Measurements from ENCODE around the gene SLC16A12. TPM values are rescaled to one million over a fixed set of nuclear protein-coding genes. Genes with fewer than 3 reads are reported as not detected.

The SLC16A12 gene
- total and polyA plus RNA-seq, 2 of the 13 experiments (the other 11 are each of a cell fraction or from before 2014, with no cell fraction given), result 0.02 TPM; not detected in 1

DNA sequence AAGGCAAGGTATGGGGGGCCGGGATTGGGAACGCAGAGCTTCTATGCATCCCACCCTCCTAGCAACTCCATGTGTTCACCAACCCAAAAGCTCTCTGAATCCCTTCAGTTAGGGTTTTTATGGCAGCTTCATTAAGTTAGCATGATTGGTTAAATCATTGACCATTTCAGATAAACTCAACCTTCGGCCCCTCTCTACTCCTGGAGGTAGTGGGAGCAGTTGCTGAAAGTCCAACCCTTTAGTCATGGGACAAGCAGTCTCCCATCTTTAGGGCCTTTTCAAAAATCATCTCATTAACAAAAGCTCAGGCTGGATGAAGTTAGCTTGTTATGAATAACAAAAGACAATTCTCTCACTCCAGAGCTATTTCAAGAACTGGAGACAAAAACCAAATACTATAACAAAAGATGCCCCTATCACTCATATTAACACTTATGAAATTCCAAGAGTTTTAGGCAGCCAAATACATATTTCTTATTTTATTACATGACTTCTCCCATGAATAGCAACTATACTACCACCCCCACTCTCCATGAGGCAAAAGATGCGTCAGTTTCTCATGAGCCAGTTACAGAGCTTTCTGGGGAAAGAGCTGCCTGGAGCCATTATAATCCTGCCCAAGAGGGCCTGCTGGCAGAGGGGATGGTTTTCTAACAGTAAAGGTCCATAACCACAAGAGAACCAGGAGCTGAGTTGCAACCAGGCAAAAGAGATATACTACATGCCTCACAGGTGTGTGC is 44.6 kb downstream of the SLC16A12 start:
- ChIA-PET POLR2A (no interaction called here), CTCF (ENCODE audit: low intra/inter-chr PET ratio, low total read pairs) (no interaction called here)
- BruUV-seq (replicated peaks), result no TSS peak
- Histone ChIP-seq H3K79me2 (ENCODE audit: insufficient read depth, low read length) (no peaks in the 10 kb centered on the region), H3K36me3 (replicated peaks in 1 of 2; ENCODE audit: control insufficient read depth in 1 of 2, insufficient read depth in 2 of 2, low read length in 2 of 2) (no peaks in the 10 kb centered on the region), H3K27ac (ENCODE audit: extremely low read length, insufficient read depth, low read length) (no peak overlapping the region), H3K4me3 (replicated peaks in 1 of 3; ENCODE audit: insufficient read depth in 1 of 3, low read depth in 2 of 3, low read length in 3 of 3) (no peak overlapping the region), H3K4me2 (ENCODE audit: low read depth, low read length) (no peak overlapping the region), H2AFZ (ENCODE audit: low read length) (no peak overlapping the region), H3K9me3 (ENCODE audit: low read length) (no peaks in the 10 kb centered on the region), H4K20me1 (ENCODE audit: insufficient read depth, low read length) (no peaks in the 10 kb centered on the region), H3K9ac (ENCODE audit: insufficient read depth, low read depth, low read length) (no peak overlapping the region), H3K27me3 (ENCODE audit: control insufficient read depth in 1 of 2, insufficient read depth in 2 of 2, low read length in 2 of 2) (no peaks in the 10 kb centered on the region), H3K4me1 (ENCODE audit: insufficient read depth, low read length) (no peaks in the 10 kb centered on the region)
- in situ Hi-C loops (cut with HindIII; ENCODE audit: extremely low pct_ligation_motif_present, low pct_unique_long_range_greater_than_20kb), result no loop called here
- no peak for FAIRE-seq
- no peak for ATAC-seq
- DNase-seq (ENCODE audit: low spot score), result no peak
- intact Hi-C loops (cut with micrococcal nuclease; ENCODE audit: unreplicated experiment), result no loop called here
- WGBS (ENCODE audit: low lambda C conversion rate), result 52% methylated on average over 4 of the region's 4 CpGs
- TF ChIP-seq, protein P1, sequence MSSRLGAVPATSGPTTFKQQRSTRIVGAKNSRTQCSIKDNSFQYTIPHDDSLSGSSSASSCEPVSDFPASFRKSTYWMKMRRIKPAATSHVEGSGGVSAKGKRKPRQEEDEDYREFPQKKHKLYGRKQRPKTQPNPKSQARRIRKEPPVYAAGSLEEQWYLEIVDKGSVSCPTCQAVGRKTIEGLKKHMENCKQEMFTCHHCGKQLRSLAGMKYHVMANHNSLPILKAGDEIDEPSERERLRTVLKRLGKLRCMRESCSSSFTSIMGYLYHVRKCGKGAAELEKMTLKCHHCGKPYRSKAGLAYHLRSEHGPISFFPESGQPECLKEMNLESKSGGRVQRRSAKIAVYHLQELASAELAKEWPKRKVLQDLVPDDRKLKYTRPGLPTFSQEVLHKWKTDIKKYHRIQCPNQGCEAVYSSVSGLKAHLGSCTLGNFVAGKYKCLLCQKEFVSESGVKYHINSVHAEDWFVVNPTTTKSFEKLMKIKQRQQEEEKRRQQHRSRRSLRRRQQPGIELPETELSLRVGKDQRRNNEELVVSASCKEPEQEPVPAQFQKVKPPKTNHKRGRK (CRISPR knock-in tag; IDR thresholded peaks at IDR 0.05), result no peak
- TF ChIP-seq, protein P2, sequence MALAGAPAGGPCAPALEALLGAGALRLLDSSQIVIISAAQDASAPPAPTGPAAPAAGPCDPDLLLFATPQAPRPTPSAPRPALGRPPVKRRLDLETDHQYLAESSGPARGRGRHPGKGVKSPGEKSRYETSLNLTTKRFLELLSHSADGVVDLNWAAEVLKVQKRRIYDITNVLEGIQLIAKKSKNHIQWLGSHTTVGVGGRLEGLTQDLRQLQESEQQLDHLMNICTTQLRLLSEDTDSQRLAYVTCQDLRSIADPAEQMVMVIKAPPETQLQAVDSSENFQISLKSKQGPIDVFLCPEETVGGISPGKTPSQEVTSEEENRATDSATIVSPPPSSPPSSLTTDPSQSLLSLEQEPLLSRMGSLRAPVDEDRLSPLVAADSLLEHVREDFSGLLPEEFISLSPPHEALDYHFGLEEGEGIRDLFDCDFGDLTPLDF (CRISPR knock-in tag; IDR thresholded peaks at IDR 0.05), result no peak
- TF ChIP-seq REPIN1 (CRISPR knock-in tag; IDR thresholded peaks at IDR 0.05; ENCODE audit: borderline replicate concordance, low read depth) (no peak), SCMH1 (CRISPR knock-in tag; IDR thresholded peaks at IDR 0.05; ENCODE audit: borderline replicate concordance) (no peak), PPARG (CRISPR knock-in tag; conservative IDR thresholded peaks at IDR 0.05) (no peak), KAT2B (IDR thresholded peaks at IDR 0.05; ENCODE audit: borderline replicate concordance, low read depth, low read length) (no peak), ZKSCAN8 (CRISPR knock-in tag; IDR thresholded peaks at IDR 0.05; ENCODE audit: borderline replicate concordance) (no peak), ESRRA (CRISPR knock-in tag; IDR thresholded peaks at IDR 0.05; ENCODE audit: low read depth) (no peak), KDM4B (CRISPR knock-in tag; IDR thresholded peaks at IDR 0.05) (no peak), NFIC (IDR thresholded peaks at IDR 0.05; ENCODE audit: low read length) (no peak), SMARCC2 (IDR thresholded peaks at IDR 0.05) (no peak), ZNF484 (CRISPR knock-in tag; IDR thresholded peaks at IDR 0.05; ENCODE audit: borderline replicate concordance, low read depth) (no peak), ZNF780A (CRISPR knock-in tag; IDR thresholded peaks at IDR 0.05) (no peak)
- TF ChIP-seq, protein P3, sequence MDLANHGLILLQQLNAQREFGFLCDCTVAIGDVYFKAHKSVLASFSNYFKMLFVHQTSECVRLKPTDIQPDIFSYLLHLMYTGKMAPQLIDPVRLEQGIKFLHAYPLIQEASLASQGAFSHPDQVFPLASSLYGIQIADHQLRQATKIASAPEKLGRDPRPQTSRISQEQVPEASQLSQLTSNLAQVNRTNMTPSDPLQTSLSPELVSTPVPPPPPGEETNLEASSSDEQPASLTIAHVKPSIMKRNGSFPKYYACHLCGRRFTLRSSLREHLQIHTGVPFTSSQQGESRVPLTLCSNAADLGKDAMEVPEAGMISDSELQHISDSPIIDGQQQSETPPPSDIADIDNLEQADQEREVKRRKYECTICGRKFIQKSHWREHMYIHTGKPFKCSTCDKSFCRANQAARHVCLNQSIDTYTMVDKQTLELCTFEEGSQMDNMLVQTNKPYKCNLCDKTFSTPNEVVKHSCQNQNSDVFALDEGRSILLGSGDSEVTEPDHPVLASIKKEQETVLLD (CRISPR knock-in tag; IDR thresholded peaks at IDR 0.05; ENCODE audit: low read depth), result no peak
- TF ChIP-seq, protein P4, sequence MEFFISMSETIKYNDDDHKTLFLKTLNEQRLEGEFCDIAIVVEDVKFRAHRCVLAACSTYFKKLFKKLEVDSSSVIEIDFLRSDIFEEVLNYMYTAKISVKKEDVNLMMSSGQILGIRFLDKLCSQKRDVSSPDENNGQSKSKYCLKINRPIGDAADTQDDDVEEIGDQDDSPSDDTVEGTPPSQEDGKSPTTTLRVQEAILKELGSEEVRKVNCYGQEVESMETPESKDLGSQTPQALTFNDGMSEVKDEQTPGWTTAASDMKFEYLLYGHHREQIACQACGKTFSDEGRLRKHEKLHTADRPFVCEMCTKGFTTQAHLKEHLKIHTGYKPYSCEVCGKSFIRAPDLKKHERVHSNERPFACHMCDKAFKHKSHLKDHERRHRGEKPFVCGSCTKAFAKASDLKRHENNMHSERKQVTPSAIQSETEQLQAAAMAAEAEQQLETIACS (CRISPR knock-in tag; IDR thresholded peaks at IDR 0.05), result no peak
- TF ChIP-seq, protein P5, sequence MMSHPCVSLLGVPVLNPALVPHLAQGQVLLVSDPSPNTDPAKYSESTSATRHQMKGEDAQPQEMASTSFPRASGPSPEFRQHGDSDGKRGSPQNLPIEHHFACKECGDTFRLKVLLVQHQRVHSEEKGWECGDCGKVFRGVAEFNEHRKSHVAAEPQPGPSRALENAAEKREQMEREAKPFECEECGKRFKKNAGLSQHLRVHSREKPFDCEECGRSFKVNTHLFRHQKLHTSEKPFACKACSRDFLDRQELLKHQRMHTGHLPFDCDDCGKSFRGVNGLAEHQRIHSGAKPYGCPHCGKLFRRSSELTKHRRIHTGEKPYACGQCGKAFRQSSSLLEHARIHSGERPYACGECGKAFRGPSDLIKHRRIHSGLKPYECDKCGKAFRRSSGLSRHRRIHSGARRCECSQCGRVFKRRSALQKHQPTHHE (CRISPR knock-in tag; IDR thresholded peaks at IDR 0.05; ENCODE audit: borderline replicate concordance), result no peak
